T-helper 2 cell treated with Interferon-gamma antibody and Interleukin-4, amounts not matched to agents 5 μg/mL and 100 μg/mL, for 36 hours (primary cell): ENCODE results near the gene WDR37.
A peak's percentile ranks its signal among the peaks of the same experiment; 100 is the strongest.
"Not testable (repeated sequence)": the region's sequence is repeated elsewhere in the genome, so short reads cannot be mapped to it uniquely, and the experiment has no call there.

Experiments
- DNase-seq: peaks from one replicate; pipeline ENCODE4 v3.0.0; 2021; ENCODE audit warnings: low spot score
- H3K27ac Mint-ChIP-seq: one replicate; pipeline ENCODE4 v1.8.0; 2021; ENCODE audit warnings: mild to moderate bottlenecking, mixed read lengths
- H3K27me3 Mint-ChIP-seq: one replicate; pipeline ENCODE4 v1.8.0; 2021; ENCODE audit warnings: low read depth, mixed read lengths
- H3K36me3 Mint-ChIP-seq: one replicate; pipeline ENCODE4 v1.8.0; 2021; ENCODE audit warnings: low read depth, mixed read lengths
- H3K4me1 Mint-ChIP-seq: one replicate; pipeline ENCODE4 v1.8.0; 2021; ENCODE audit warnings: low read depth, mixed read lengths
- H3K4me3 Mint-ChIP-seq: one replicate; pipeline ENCODE4 v1.8.0; 2022; ENCODE audit warnings: mild to moderate bottlenecking, moderate library complexity, mixed read lengths
- H3K9me3 Mint-ChIP-seq: one replicate; pipeline ENCODE4 v1.8.0; 2021; ENCODE audit warnings: mixed read lengths

The WDR37 gene

GRCh38 chr10:1109795-1110673 lies 53.8 kb downstream of the WDR37 start:
- Mint-ChIP-seq H3K27me3 (no peaks in the 10 kb centered on the region), H3K4me1 (peaks cover 25% of the 10 kb centered on the region), H3K27ac (peak overlapping the region; percentile 88), H3K36me3 (peaks cover 80% of the 10 kb centered on the region), H3K4me3 (peak overlapping the region; percentile 65), H3K9me3 (no peaks in the 10 kb centered on the region)
- peak; percentile 75 for DNase-seq

GRCh38 chr10:1110674-1111119 lies 54.5 kb downstream of the WDR37 start:
- no peak for DNase-seq
- peak overlapping the region; percentile 65 for H3K4me3 Mint-ChIP-seq
- no peaks in the 10 kb centered on the region for H3K27me3 Mint-ChIP-seq
- H3K9me3 Mint-ChIP-seq, result no peaks in the 10 kb centered on the region
- peaks cover 82% of the 10 kb centered on the region for H3K36me3 Mint-ChIP-seq
- H3K27ac Mint-ChIP-seq, result peak overlapping the region; percentile 88
- H3K4me1 Mint-ChIP-seq, result peaks cover 25% of the 10 kb centered on the region

GRCh38 chr10:1114315-1114714 lies 58.1 kb downstream of the WDR37 start:
- no peak overlapping the region for H3K27ac Mint-ChIP-seq
- peaks cover 19% of the 10 kb centered on the region for H3K4me1 Mint-ChIP-seq
- DNase-seq, result no peak

GRCh38 chr10:1114719-1115606 lies 58.8 kb downstream of the WDR37 start:
- no peaks in the 10 kb centered on the region for H3K27me3 Mint-ChIP-seq
- DNase-seq, result no peak
- H3K27ac Mint-ChIP-seq, result no peak overlapping the region
- no peak overlapping the region for H3K4me3 Mint-ChIP-seq
- H3K9me3 Mint-ChIP-seq, result no peaks in the 10 kb centered on the region
- H3K36me3 Mint-ChIP-seq, result peaks cover 79% of the 10 kb centered on the region
- H3K4me1 Mint-ChIP-seq, result peaks cover 16% of the 10 kb centered on the region

More at GRCh38 chr10:1114315-1114714, 58.1 kb downstream of the WDR37 start:
- H3K27me3 Mint-ChIP-seq, result no peaks in the 10 kb centered on the region
- H3K9me3 Mint-ChIP-seq, result no peaks in the 10 kb centered on the region
- peaks cover 79% of the 10 kb centered on the region for H3K36me3 Mint-ChIP-seq
- H3K4me3 Mint-ChIP-seq, result no peak overlapping the region

- Mint-ChIP-seq H3K4me1 (peaks cover 10% of the 10 kb centered on the region), H3K36me3 (peaks cover 76% of the 10 kb centered on the region), H3K9me3 (no peaks in the 10 kb centered on the region), H3K4me3 (no peak overlapping the region), H3K27me3 (no peaks in the 10 kb centered on the region), H3K27ac (no peak overlapping the region)
- no peak for DNase-seq
These were observed 59.4 kb downstream of the WDR37 start for GRCh38 chr10:1115607-1115955.

GRCh38 chr10:1116051-1116450 lies 59.9 kb downstream of the WDR37 start:
- H3K4me1 Mint-ChIP-seq, result peaks cover 6% of the 10 kb centered on the region
- no peaks in the 10 kb centered on the region for H3K9me3 Mint-ChIP-seq
- H3K27me3 Mint-ChIP-seq, result no peaks in the 10 kb centered on the region
- H3K4me3 Mint-ChIP-seq, result no peak overlapping the region
- DNase-seq, result no peak
- H3K36me3 Mint-ChIP-seq, result peaks cover 71% of the 10 kb centered on the region
- no peak overlapping the region for H3K27ac Mint-ChIP-seq

- Mint-ChIP-seq H3K36me3 (peaks cover 65% of the 10 kb centered on the region), H3K4me1 (peaks cover 1% of the 10 kb centered on the region), H3K27me3 (no peaks in the 10 kb centered on the region), H3K9me3 (no peaks in the 10 kb centered on the region), H3K4me3 (no peak overlapping the region), H3K27ac (no peak overlapping the region)
- no peak for DNase-seq
These were observed 60.6 kb downstream of the WDR37 start for GRCh38 chr10:1116696-1117280.

- no peak for DNase-seq
- peaks cover 6% of the 10 kb centered on the region for H3K4me1 Mint-ChIP-seq
- H3K36me3 Mint-ChIP-seq, result peaks cover 65% of the 10 kb centered on the region
- H3K27me3 Mint-ChIP-seq, result no peaks in the 10 kb centered on the region
- H3K27ac Mint-ChIP-seq, result no peak overlapping the region
- H3K4me3 Mint-ChIP-seq, result no peak overlapping the region
- no peaks in the 10 kb centered on the region for H3K9me3 Mint-ChIP-seq
These were observed 61.5 kb downstream of the WDR37 start for GRCh38 chr10:1117651-1118050.

- H3K4me1 Mint-ChIP-seq, result peaks cover 10% of the 10 kb centered on the region
- not testable (repeated sequence) for H3K27me3 Mint-ChIP-seq, DNase-seq, H3K4me3 Mint-ChIP-seq, H3K9me3 Mint-ChIP-seq, H3K27ac Mint-ChIP-seq
- H3K36me3 Mint-ChIP-seq, result peaks cover 63% of the 10 kb centered on the region
These were observed 62.1 kb downstream of the WDR37 start for GRCh38 chr10:1118318-1118717.

- Mint-ChIP-seq H3K27me3 (no peaks in the 10 kb centered on the region), H3K9me3 (no peaks in the 10 kb centered on the region), H3K36me3 (peaks cover 64% of the 10 kb centered on the region), H3K4me1 (peaks cover 13% of the 10 kb centered on the region), H3K27ac (no peak overlapping the region), H3K4me3 (no peak overlapping the region)
- no peak for DNase-seq
These were observed 62.8 kb downstream of the WDR37 start for GRCh38 chr10:1119027-1119426.

GRCh38 chr10:1119501-1119900 lies 63.3 kb downstream of the WDR37 start:
- H3K36me3 Mint-ChIP-seq, result peaks cover 67% of the 10 kb centered on the region
- H3K4me3 Mint-ChIP-seq, result no peak overlapping the region
- H3K9me3 Mint-ChIP-seq, result no peaks in the 10 kb centered on the region
- H3K4me1 Mint-ChIP-seq, result peaks cover 13% of the 10 kb centered on the region
- DNase-seq, result no peak
- no peaks in the 10 kb centered on the region for H3K27me3 Mint-ChIP-seq
- no peak overlapping the region for H3K27ac Mint-ChIP-seq

- Mint-ChIP-seq H3K4me1 (peaks cover 13% of the 10 kb centered on the region), H3K9me3 (no peaks in the 10 kb centered on the region), H3K27ac (no peak overlapping the region), H3K4me3 (no peak overlapping the region), H3K27me3 (no peaks in the 10 kb centered on the region), H3K36me3 (peaks cover 63% of the 10 kb centered on the region)
- no peak for DNase-seq
These were observed 64.1 kb downstream of the WDR37 start for GRCh38 chr10:1120306-1120705.

- no peaks in the 10 kb centered on the region for H3K27me3 Mint-ChIP-seq
- H3K9me3 Mint-ChIP-seq, result no peaks in the 10 kb centered on the region
- DNase-seq, result no peak
- H3K4me3 Mint-ChIP-seq, result no peak overlapping the region
- H3K27ac Mint-ChIP-seq, result no peak overlapping the region
- peaks cover 63% of the 10 kb centered on the region for H3K36me3 Mint-ChIP-seq
- H3K4me1 Mint-ChIP-seq, result peaks cover 13% of the 10 kb centered on the region
These were observed 64.6 kb downstream of the WDR37 start for GRCh38 chr10:1120801-1121211.
